ENCODE data around the gene STARD10. TPM values are rescaled to one million over a fixed set of nuclear protein-coding genes. Genes with fewer than 3 reads are reported as not detected.

The STARD10 gene
- total RNA-seq, 2 experiments from 2014 or later, result 8.1 to 8.6 TPM

- Mint-ChIP-seq H3K27ac (peak overlapping the region; percentile 77), H3K4me1 (ENCODE audit: low read depth) (peaks cover 74% of the 10 kb centered on the region), H3K4me3 (no peak overlapping the region), H3K9me3 (no peaks in the 10 kb centered on the region), H3K36me3 (ENCODE audit: low read depth) (no peaks in the 10 kb centered on the region), H3K27me3 (no peaks in the 10 kb centered on the region)
- no peak for DNase-seq
- intact Hi-C loops (cut with micrococcal nuclease), result no loop called here
- POLR2A ChIA-PET, result interaction anchor here (1.0 to 2.3 kb wide), 7 partner anchors 10 to 75 kb away, joined by 3 to 6 read pairs (median 5); partner anchors contain the start of gene ARAP1
- no peak for TF ChIP-seq CTCF (IDR thresholded peaks at IDR 0.05)
- CTCF ChIA-PET, result interaction anchor here (1.2 to 2.3 kb wide), 2 partner anchors 16 to 73 kb away, joined by 3 to 6 read pairs; no protein-coding TSS in a partner anchor
- ATAC-seq, result no peak
These were observed 53.1 kb downstream of the STARD10 start for GRCh38 chr11:72740562-72741428.

GRCh38 chr11:72740060-72740424 is 53.8 kb downstream of the STARD10 start:
- Mint-ChIP-seq H3K4me1 (ENCODE audit: low read depth) (peaks cover 78% of the 10 kb centered on the region), H3K27me3 (no peaks in the 10 kb centered on the region), H3K36me3 (ENCODE audit: low read depth) (no peaks in the 10 kb centered on the region), H3K27ac (peak overlapping the region; percentile 77), H3K4me3 (no peak overlapping the region), H3K9me3 (no peaks in the 10 kb centered on the region)
- no peak for TF ChIP-seq CTCF (IDR thresholded peaks at IDR 0.05)
- no peak for ATAC-seq
- ChIA-PET CTCF (interaction anchor here (1.2 to 2.3 kb wide), 2 partner anchors 15 to 73 kb away, joined by 3 to 6 read pairs; no protein-coding TSS in a partner anchor), POLR2A (interaction anchor here (1.1 to 2.3 kb wide), 6 partner anchors 11 to 73 kb away, joined by 3 to 6 read pairs (median 5); partner anchors contain the start of gene ARAP1)
- intact Hi-C loops (cut with micrococcal nuclease), result no loop called here
- peak; percentile 21 for DNase-seq

- no peaks in the 10 kb centered on the region for H3K27me3 Mint-ChIP-seq
- TF ChIP-seq CTCF (IDR thresholded peaks at IDR 0.05), result no peak
- H3K9me3 Mint-ChIP-seq, result no peaks in the 10 kb centered on the region
- ATAC-seq (no peak), DNase-seq (no peak)
- H3K27ac Mint-ChIP-seq, result peak overlapping the region; percentile 77
- intact Hi-C loops (cut with micrococcal nuclease), result no loop called here
- ChIA-PET POLR2A (interaction anchor here (0.7 to 2.3 kb wide), 7 partner anchors 11 to 75 kb away, joined by 3 to 6 read pairs (median 4); partner anchors contain the start of gene ARAP1), CTCF (interaction anchor here (1.2 to 2.3 kb wide), 2 partner anchors 14 to 74 kb away, joined by 3 to 6 read pairs; no protein-coding TSS in a partner anchor)
- H3K36me3 Mint-ChIP-seq (ENCODE audit: low read depth), result no peaks in the 10 kb centered on the region
- peaks cover 75% of the 10 kb centered on the region for H3K4me1 Mint-ChIP-seq (ENCODE audit: low read depth)
- H3K4me3 Mint-ChIP-seq, result no peak overlapping the region
These were observed 54.4 kb downstream of the STARD10 start for GRCh38 chr11:72739240-72740059.

- ChIA-PET POLR2A (interaction anchor here (0.5 to 1.5 kb wide), 5 partner anchors 8 to 76 kb away, joined by 3 to 4 read pairs (median 3); no protein-coding TSS in a partner anchor), CTCF (interaction anchor here (1.2 to 6.0 kb wide), 4 partner anchors 11 to 75 kb away, joined by 3 to 33 read pairs (median 5); partner anchors contain the start of gene STARD10)
- Mint-ChIP-seq H3K4me1 (ENCODE audit: low read depth) (peaks cover 67% of the 10 kb centered on the region), H3K27ac (peak overlapping the region; percentile 98), H3K4me3 (peak overlapping the region; percentile 41), H3K9me3 (no peaks in the 10 kb centered on the region), H3K36me3 (ENCODE audit: low read depth) (no peaks in the 10 kb centered on the region), H3K27me3 (no peaks in the 10 kb centered on the region)
- no peak for TF ChIP-seq CTCF (IDR thresholded peaks at IDR 0.05)
- intact Hi-C loops (cut with micrococcal nuclease), result no loop called here
- DNase-seq (peak; percentile 32), ATAC-seq (no peak)
These were observed 55.4 kb downstream of the STARD10 start for GRCh38 chr11:72738199-72739141.
